HepG2 (cell line): ENCODE results near the gene DPEP1. TPM values are rescaled to one million over a fixed set of nuclear protein-coding genes. Genes with fewer than 3 reads are reported as not detected.

Experiments
- AGO2 ChIP-seq: fragments of 200-400 bp; formaldehyde crosslinking; optimal IDR thresholded peaks from 2 replicates; pipeline ENCODE3; 2017; ENCODE audit warnings: mild to moderate bottlenecking, low read depth, low read length, moderate library complexity
- EZH2 ChIP-seq: conservative IDR thresholded peaks from 2 replicates; pipeline ENCODE4 v1.6.1; 2012; ENCODE audit warnings: mild to moderate bottlenecking, low read depth, low read length, moderate library complexity
- HMG20A ChIP-seq: IDR thresholded peaks from 2 replicates; pipeline ENCODE4 v1.6.1; 2016; ENCODE audit warnings: borderline replicate concordance
- HOXA3 ChIP-seq: sonication (generic); formaldehyde crosslinking; IDR thresholded peaks from 2 replicates; pipeline ENCODE4 v1.5.0; 2020; ENCODE audit warnings: missing genetic modification reagents
- MXD4 ChIP-seq: IDR thresholded peaks from 2 replicates; pipeline ENCODE4 v1.6.1; 2016; ENCODE audit warnings: mild to moderate bottlenecking, missing biosample characterization, missing genetic modification reagents
- NCOR1 ChIP-seq: fragments of 200-600 bp; sonication (generic); IDR thresholded peaks from 2 replicates; pipeline ENCODE4 v1.7.0; 2017; ENCODE audit warnings: antibody characterized with exemption, low read length, borderline replicate concordance
- SALL2 ChIP-seq: sonication (generic); formaldehyde crosslinking; IDR thresholded peaks from 2 replicates; pipeline ENCODE4 v1.8.1; 2023; ENCODE audit warnings: mild to moderate bottlenecking, missing genetic modification reagents, inconsistent platforms
- SP140L ChIP-seq: sonication (generic); formaldehyde crosslinking; IDR thresholded peaks from 2 replicates; pipeline ENCODE4 v1.4.0; 2020; ENCODE audit warnings: missing genetic modification reagents, borderline replicate concordance
- SYNCRIP ChIP-seq: fragments of 200-400 bp; formaldehyde crosslinking; IDR thresholded peaks from 2 replicates; pipeline ENCODE4 v1.6.1; 2018; ENCODE audit warnings: mild to moderate bottlenecking, low read depth, low read length; ENCODE audit not compliant: insufficient read depth
- TEAD3 ChIP-seq: optimal IDR thresholded peaks from 2 replicates; pipeline ENCODE3; 2016; ENCODE audit warnings: borderline replicate concordance
- ZC3H13 ChIP-seq: sonication (generic); formaldehyde crosslinking; IDR thresholded peaks from 2 replicates; pipeline ENCODE4 v1.8.1; 2023; ENCODE audit warnings: mild to moderate bottlenecking, missing genetic modification reagents, moderate library complexity
- ZFP82 ChIP-seq: sonication (generic); formaldehyde crosslinking; IDR thresholded peaks from 2 replicates; pipeline ENCODE4 v1.5.1; 2020; ENCODE audit warnings: mild to moderate bottlenecking, missing genetic modification reagents, borderline replicate concordance
- ZNF274 ChIP-seq: sonication (generic); formaldehyde crosslinking; IDR thresholded peaks from 2 replicates; pipeline ENCODE4 v1.5.1; 2020; ENCODE audit warnings: mild to moderate bottlenecking, missing genetic modification reagents
- ZNF670 ChIP-seq: sonication (generic); formaldehyde crosslinking; IDR thresholded peaks from 2 replicates; pipeline ENCODE4 v1.8.0; 2022; ENCODE audit warnings: mild to moderate bottlenecking, missing genetic modification reagents, borderline replicate concordance
- ZNF775 ChIP-seq: sonication (generic); formaldehyde crosslinking; IDR thresholded peaks from 2 replicates; pipeline ENCODE4 v1.4.0; 2020; ENCODE audit warnings: missing genetic modification reagents, mild to moderate bottlenecking, moderate library complexity, borderline replicate concordance
- ZNF782 ChIP-seq: sonication (generic); formaldehyde crosslinking; IDR thresholded peaks from 2 replicates; pipeline ENCODE4 v1.4.0; 2020; ENCODE audit warnings: missing genetic modification reagents, mild to moderate bottlenecking, borderline replicate concordance
- ZSCAN31 ChIP-seq: sonication (generic); formaldehyde crosslinking; IDR thresholded peaks from 2 replicates; pipeline ENCODE4 v1.5.0; 2020; ENCODE audit warnings: low read depth, mild to moderate bottlenecking, missing genetic modification reagents
- polyA plus RNA-seq, 8 experiments: library from polyadenylated mRNA; depleted of rRNA in 3 of 8; stranded (reverse) in 7 of 8; unstranded in 1 of 8; fragments of >200 nt; fragmentation: Illumina TruSeq in 4 of 8; extraction: Trizol in 4 of 8; gene quantifications; 2 replicates each; pipeline versions ENCODE4 v1.2.1 to v1.2.3, GENCODE V29; 2011 to 2016; ENCODE audit warnings: low read depth in 4 of 8, missing spikeins in 1 of 8, mixed read lengths in 1 of 8; ENCODE audit not compliant: insufficient read depth in 1 of 8
- total RNA-seq, 5 experiments: library from RNA; depleted of rRNA; stranded (reverse); fragments of >200 nt; fragmentation: Illumina TruSeq; extraction: Trizol; gene quantifications; 2 replicates each; pipeline ENCODE4 v1.2.3, GENCODE V29; 2016; ENCODE audit warnings: low read depth in 1 of 5
- TF ChIP-seq, protein P1 (sequence below): sonication (generic); formaldehyde crosslinking; IDR thresholded peaks from 2 replicates; pipeline ENCODE4 v1.8.1; 2022; ENCODE audit warnings: low read depth, mild to moderate bottlenecking, missing genetic modification reagents
- TF ChIP-seq, protein P2 (sequence below): IDR thresholded peaks from 2 replicates; pipeline ENCODE4 v1.6.1; 2016
- TF ChIP-seq, protein P3 (sequence below): IDR thresholded peaks from 2 replicates; pipeline ENCODE4 v1.6.1; 2016; ENCODE audit warnings: mild to moderate bottlenecking
- TF ChIP-seq, protein P4 (sequence below): sonication (generic); formaldehyde crosslinking; IDR thresholded peaks from 2 replicates; pipeline ENCODE4 v1.8.1; 2022; ENCODE audit warnings: mild to moderate bottlenecking, missing genetic modification reagents
- TF ChIP-seq, protein P5 (sequence below): sonication (generic); formaldehyde crosslinking; IDR thresholded peaks from 2 replicates; pipeline ENCODE4 v1.5.0; 2020; ENCODE audit warnings: mild to moderate bottlenecking, missing genetic modification reagents, moderate library complexity

The DPEP1 gene
- total and polyA plus RNA-seq, 2 of the 13 experiments (the other 11 are each of a cell fraction or from before 2014, with no cell fraction given): 37.6 to 52.2 TPM

DNA sequence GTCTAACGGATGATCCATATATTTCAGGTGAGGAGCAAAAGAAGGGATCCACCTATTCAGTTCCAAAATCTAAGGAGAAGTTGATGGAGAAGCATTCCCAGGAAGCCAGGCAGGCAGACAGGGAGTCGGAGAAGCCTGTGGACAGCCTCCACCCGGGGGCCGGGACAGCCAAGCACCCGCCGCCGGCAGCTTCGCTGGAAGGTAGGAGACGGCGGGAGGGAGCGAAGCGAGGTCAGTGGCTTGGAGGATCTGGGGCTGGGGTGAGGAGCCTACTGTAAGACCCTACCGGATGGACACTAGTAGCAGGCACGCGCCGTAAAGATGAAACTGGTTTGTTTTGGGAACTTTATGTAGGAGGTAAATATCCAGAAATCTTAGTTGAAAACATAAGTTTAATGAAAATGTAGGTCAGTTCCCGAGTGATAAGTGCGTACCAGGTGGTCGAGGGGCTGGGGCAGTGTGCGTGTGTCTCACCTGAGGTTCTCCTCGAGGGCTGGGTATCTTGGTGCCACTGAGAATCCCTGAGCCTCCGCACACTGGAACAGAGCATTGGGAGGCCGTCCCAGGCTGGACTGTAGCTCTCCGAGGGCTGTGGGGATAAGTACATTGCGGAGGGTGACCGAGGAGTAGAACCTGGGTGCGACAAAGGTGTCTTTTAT, 44.9 kb downstream of the DPEP1 start (continued):
- TF ChIP-seq, protein P1, sequence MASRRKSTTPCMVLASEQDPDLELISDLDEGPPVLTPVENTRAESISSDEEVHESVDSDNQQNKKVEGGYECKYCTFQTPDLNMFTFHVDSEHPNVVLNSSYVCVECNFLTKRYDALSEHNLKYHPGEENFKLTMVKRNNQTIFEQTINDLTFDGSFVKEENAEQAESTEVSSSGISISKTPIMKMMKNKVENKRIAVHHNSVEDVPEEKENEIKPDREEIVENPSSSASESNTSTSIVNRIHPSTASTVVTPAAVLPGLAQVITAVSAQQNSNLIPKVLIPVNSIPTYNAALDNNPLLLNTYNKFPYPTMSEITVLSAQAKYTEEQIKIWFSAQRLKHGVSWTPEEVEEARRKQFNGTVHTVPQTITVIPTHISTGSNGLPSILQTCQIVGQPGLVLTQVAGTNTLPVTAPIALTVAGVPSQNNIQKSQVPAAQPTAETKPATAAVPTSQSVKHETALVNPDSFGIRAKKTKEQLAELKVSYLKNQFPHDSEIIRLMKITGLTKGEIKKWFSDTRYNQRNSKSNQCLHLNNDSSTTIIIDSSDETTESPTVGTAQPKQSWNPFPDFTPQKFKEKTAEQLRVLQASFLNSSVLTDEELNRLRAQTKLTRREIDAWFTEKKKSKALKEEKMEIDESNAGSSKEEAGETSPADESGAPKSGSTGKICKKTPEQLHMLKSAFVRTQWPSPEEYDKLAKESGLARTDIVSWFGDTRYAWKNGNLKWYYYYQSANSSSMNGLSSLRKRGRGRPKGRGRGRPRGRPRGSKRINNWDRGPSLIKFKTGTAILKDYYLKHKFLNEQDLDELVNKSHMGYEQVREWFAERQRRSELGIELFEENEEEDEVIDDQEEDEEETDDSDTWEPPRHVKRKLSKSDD (CRISPR knock-in tag): 0 out of 2 replicates have a peak, but pooled peaks have one; percentile 22
- 0 out of 2 replicates have a peak, but pooled peaks have one; percentile 9 for TF ChIP-seq SP140L
- TF ChIP-seq NCOR1: no peak
- TF ChIP-seq MXD4 (CRISPR knock-in tag): no peak
- no peak for TF ChIP-seq ZNF274 (CRISPR knock-in tag)
- no peak for TF ChIP-seq HMG20A
- TF ChIP-seq ZC3H13 (CRISPR knock-in tag): no peak
- TF ChIP-seq HOXA3 (CRISPR knock-in tag): no peak
- no peak for TF ChIP-seq EZH2
- TF ChIP-seq ZFP82 (CRISPR knock-in tag): no peak
- no peak for TF ChIP-seq SYNCRIP
- no peak; the same call in 1 of the 2 replicates for TF ChIP-seq ZSCAN31 (CRISPR knock-in tag)
- 0 out of 2 replicates have a peak, but pooled peaks have one; percentile 57 for TF ChIP-seq ZNF670
- peak; percentile 9 for TF ChIP-seq TEAD3 (CRISPR knock-in tag)
- TF ChIP-seq SALL2: no peak
- TF ChIP-seq, protein P2, sequence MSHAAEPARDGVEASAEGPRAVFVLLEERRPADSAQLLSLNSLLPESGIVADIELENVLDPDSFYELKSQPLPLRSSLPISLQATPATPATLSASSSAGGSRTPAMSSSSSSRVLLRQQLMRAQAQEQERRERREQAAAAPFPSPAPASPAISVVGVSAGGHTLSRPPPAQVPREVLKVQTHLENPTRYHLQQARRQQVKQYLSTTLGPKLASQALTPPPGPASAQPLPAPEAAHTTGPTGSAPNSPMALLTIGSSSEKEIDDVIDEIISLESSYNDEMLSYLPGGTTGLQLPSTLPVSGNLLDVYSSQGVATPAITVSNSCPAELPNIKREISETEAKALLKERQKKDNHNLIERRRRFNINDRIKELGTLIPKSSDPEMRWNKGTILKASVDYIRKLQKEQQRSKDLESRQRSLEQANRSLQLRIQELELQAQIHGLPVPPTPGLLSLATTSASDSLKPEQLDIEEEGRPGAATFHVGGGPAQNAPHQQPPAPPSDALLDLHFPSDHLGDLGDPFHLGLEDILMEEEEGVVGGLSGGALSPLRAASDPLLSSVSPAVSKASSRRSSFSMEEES: no peak
- TF ChIP-seq, protein P3, sequence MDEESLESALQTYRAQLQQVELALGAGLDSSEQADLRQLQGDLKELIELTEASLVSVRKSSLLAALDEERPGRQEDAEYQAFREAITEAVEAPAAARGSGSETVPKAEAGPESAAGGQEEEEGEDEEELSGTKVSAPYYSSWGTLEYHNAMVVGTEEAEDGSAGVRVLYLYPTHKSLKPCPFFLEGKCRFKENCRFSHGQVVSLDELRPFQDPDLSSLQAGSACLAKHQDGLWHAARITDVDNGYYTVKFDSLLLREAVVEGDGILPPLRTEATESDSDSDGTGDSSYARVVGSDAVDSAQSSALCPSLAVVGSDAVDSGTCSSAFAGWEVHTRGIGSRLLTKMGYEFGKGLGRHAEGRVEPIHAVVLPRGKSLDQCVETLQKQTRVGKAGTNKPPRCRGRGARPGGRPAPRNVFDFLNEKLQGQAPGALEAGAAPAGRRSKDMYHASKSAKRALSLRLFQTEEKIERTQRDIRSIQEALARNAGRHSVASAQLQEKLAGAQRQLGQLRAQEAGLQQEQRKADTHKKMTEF (CRISPR knock-in tag): no peak
- TF ChIP-seq, protein P4, sequence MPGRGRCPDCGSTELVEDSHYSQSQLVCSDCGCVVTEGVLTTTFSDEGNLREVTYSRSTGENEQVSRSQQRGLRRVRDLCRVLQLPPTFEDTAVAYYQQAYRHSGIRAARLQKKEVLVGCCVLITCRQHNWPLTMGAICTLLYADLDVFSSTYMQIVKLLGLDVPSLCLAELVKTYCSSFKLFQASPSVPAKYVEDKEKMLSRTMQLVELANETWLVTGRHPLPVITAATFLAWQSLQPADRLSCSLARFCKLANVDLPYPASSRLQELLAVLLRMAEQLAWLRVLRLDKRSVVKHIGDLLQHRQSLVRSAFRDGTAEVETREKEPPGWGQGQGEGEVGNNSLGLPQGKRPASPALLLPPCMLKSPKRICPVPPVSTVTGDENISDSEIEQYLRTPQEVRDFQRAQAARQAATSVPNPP (CRISPR knock-in tag): no peak
- no peak for TF ChIP-seq ZNF782 (CRISPR knock-in tag)
- TF ChIP-seq, protein P5, sequence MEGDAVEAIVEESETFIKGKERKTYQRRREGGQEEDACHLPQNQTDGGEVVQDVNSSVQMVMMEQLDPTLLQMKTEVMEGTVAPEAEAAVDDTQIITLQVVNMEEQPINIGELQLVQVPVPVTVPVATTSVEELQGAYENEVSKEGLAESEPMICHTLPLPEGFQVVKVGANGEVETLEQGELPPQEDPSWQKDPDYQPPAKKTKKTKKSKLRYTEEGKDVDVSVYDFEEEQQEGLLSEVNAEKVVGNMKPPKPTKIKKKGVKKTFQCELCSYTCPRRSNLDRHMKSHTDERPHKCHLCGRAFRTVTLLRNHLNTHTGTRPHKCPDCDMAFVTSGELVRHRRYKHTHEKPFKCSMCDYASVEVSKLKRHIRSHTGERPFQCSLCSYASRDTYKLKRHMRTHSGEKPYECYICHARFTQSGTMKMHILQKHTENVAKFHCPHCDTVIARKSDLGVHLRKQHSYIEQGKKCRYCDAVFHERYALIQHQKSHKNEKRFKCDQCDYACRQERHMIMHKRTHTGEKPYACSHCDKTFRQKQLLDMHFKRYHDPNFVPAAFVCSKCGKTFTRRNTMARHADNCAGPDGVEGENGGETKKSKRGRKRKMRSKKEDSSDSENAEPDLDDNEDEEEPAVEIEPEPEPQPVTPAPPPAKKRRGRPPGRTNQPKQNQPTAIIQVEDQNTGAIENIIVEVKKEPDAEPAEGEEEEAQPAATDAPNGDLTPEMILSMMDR: no peak
- no peak for TF ChIP-seq ZNF775
- no peak for TF ChIP-seq AGO2
